ENCODE measurements around the gene KCNK13.
"Not testable (repeated sequence)": the region's sequence is repeated elsewhere in the genome, so short reads cannot be mapped to it uniquely, and the experiment has no call there.

Gene KCNK13

DNA sequence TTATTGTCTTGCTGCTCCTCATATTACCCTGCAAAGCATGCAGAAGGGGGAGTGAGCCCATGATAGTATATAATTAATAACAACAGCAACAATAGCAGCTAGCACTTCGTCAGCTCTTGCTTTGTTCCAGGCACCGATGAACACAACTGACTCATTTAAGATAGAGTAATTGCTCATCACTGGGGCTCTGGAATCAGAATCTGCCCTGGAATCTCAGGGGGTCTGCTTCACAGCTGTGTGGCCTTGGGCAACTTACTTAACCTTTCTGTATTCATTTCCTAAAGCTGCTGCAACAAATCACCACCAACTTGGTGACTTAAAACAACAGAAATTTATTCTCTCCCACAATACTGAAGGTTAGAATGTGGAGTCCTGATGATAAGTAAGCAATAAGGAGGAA is 139.6 kb downstream of the KCNK13 start:
- no peak for DNase-seq

DNA sequence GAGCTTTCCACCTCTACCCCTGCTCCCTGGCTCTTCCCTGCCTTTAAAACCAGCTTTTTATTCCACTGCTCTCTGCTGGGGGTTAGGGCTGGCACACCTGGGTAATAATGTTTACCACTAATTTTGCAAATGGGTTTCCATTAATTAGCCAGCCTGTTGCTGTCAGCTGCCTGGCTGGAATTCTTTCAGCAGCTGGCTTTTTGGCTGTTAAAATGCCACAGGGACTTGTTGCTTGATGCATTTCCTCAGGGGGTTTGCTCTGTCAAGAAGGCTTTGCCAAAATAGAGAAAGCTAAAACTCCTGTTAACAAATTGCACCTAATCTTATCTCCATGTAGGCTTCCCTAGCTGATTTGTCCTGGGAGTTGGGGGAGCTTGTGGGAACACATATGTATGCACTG is 142.7 kb downstream of the KCNK13 start:
- DNase-seq = no peak

DNA sequence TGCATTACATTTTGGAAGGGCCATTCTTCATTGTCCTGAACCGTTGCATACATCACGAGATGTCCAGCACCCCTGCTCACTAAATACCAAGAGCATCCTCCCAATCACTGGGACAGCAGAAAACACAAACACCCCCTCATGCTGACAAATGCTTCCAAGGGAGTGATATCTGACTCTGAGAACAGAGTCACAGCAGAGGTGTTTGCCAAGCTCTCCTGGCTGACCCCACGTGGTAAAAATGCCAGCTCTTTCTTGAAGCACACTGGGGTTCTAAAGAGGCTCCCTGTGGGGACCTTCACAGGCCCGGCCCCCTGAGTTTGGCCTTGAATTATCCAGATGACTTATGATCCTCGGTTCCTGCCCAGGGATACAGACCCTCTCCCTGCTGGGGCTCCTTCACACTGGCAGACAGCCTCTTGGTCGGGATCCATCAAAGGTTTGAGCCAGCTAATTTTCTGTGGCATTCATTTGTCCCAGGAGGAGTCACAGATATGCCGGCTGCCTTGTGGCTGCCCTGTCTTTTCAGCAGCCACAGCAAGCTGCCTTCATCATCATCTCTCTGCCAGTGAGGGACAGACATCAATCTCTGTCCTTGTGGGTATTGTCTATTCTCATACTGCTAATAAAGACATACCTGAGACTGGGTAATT is 151.4 kb downstream of the KCNK13 start:
- no peak for DNase-seq

DNA sequence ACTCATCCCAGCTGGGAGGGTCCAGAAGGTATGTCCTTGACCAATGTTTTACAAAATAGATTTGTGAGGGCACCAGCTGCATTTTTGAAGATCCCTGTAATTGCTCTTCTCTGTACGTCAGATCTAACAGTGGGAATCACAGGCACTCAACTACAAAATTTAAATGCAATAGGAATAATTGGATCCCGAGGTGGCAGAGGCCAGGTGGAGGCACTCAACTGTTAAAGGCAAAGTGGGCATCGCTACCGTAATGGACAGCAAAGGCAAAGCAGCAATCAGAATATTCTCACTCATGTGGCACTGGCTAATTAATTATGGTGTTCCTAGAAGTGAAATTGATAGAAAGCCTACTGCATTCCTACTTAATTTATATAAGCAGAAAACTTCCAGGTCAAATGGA is 166.7 kb downstream of the KCNK13 start:
- no peak for DNase-seq

DNA sequence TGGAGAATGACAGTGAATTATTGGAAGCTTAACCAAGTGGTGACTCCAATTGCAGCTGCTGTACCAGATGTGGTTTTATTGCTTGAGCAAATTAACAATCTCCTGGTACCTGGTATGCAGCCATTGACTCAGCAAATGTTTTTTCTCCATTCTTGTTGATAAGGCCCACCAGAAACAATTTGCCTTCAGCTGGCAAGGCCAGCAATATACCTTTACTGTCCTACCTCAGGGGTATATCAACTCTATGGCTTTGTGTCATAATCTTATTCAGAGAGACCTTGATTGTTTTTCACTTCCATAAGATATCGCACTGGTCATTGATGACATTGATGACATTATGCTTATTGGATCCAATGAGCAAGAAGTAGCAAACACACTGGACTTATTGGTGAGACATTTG is 168.1 kb downstream of the KCNK13 start:
- not testable (repeated sequence) for DNase-seq
